Measurements from ENCODE around the gene MGLL.

DNA sequence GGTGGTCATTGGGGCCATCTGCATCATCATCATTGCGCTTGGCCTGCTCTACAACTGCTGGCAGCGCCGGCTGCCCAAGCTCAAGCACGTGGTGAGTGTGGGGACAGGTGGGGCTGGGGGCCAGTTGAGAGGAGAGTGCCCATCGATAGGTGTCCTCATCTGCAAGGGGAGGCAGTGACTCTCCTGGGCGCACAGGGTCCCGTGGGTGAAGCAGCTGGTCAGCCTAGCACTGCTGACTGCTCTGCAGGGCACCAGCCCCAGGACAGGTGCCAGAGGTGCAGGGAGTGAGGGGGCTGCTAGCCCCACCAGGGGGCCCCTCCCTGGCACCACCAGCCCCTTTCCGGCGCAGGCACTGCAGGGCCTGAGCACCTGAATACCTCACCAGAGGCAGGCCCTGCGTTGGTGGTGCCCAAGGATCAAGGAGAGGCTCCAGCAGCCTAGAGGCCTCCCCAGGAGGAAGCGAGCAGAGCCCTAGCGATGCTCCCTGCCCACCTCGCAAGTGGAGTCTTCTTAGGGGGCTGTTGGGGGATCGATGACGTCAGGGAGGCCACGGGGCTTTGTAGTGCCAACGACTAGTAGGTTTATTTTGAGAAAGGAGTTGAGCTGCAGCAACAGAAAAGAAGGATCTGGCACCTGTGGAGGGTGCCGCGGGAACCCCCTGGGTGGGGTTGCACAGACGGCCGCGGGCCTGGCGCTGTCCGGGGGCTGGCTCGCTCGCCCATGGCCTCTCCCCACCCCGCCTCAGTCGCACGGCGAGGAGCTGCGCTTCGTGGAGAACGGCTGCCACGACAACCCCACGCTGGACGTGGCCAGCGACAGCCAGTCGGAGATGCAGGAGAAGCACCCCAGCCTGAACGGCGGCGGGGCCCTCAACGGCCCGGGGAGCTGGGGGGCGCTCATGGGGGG is 150.5 kb downstream of the MGLL start:
- TF ChIP-seq, protein P1, sequence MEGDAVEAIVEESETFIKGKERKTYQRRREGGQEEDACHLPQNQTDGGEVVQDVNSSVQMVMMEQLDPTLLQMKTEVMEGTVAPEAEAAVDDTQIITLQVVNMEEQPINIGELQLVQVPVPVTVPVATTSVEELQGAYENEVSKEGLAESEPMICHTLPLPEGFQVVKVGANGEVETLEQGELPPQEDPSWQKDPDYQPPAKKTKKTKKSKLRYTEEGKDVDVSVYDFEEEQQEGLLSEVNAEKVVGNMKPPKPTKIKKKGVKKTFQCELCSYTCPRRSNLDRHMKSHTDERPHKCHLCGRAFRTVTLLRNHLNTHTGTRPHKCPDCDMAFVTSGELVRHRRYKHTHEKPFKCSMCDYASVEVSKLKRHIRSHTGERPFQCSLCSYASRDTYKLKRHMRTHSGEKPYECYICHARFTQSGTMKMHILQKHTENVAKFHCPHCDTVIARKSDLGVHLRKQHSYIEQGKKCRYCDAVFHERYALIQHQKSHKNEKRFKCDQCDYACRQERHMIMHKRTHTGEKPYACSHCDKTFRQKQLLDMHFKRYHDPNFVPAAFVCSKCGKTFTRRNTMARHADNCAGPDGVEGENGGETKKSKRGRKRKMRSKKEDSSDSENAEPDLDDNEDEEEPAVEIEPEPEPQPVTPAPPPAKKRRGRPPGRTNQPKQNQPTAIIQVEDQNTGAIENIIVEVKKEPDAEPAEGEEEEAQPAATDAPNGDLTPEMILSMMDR (IDR thresholded peaks at IDR 0.05 in 4 of 5, conservative IDR thresholded peaks at IDR 0.05 in 1 of 5): no peak
- no peak for TF ChIP-seq POLR2A (IDR thresholded peaks at IDR 0.05)

Measured in gastrocnemius medialis (tissue), 4 donors.